HG03175 (cell line): ENCODE results near the gene SHROOM3.

ENCODE experiments used
- ATAC-seq: cut with Tn5 transposase; IDR thresholded peaks from one replicate; pipeline ENCODE4 v1.9.1; 2021; ENCODE audit warnings: mild to moderate bottlenecking, moderate library complexity; ENCODE audit not compliant: unreplicated experiment

SHROOM3 gene

GRCh38 chr4:76649086-76649485 lies 214.1 kb downstream of the SHROOM3 start:
- ATAC-seq = no peak

DNA sequence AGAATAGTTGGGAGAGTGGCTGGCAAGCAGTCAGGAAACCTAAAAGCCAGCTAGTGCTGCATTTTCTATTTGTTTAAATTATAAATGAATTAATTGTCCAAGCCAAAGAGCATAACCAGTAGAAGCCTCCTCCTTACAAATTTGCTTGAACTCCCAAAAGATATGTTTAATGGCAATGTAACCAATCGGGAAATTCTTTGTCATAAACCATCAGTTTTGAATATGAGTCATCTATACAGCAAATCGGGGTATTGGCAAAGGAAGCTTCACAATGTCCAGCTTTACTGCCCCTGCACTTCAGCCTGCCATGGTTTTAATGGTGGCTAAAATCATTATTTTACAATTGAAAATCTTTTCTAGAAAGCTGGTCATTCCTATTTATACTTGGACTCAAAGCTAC lies 216.6 kb downstream of the SHROOM3 start:
- no peak for ATAC-seq

GRCh38 chr4:76652389-76652788 lies 217.4 kb downstream of the SHROOM3 start:
- no peak for ATAC-seq

- ATAC-seq = no peak
Measured at GRCh38 chr4:76654084-76654483, 219.1 kb downstream of the SHROOM3 start.

GRCh38 chr4:76654791-76655190 lies 219.8 kb downstream of the SHROOM3 start:
- ATAC-seq = no peak

- ATAC-seq = no peak
Measured at GRCh38 chr4:76655566-76656479, 220.8 kb downstream of the SHROOM3 start.

GRCh38 chr4:76657443-76657842 lies 222.4 kb downstream of the SHROOM3 start:
- ATAC-seq = no peak

- ATAC-seq = peak; percentile 72
Measured at GRCh38 chr4:76658231-76659102, 223.4 kb downstream of the SHROOM3 start.

- ATAC-seq = no peak
Measured at GRCh38 chr4:76659103-76659490, 224.1 kb downstream of the SHROOM3 start.

DNA sequence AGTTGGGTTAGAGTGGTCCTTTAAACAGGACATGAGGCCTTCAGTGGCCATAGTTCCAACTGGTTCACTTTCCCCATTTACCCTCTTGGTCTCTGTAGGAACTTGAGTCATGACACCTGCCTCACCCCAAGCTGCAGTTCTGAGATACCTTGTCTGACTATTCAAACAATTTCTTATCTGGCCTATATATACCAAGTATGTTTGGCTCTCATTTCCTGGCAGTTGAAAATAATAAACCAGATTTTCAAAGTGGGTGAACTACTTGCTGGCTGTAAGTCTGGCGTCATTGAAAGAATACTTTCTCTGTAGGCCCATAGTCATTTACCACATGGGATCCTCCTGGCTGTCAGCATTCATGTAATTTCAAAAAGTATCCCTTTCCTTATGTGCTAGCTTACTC lies 228.8 kb downstream of the SHROOM3 start:
- no peak for ATAC-seq

DNA sequence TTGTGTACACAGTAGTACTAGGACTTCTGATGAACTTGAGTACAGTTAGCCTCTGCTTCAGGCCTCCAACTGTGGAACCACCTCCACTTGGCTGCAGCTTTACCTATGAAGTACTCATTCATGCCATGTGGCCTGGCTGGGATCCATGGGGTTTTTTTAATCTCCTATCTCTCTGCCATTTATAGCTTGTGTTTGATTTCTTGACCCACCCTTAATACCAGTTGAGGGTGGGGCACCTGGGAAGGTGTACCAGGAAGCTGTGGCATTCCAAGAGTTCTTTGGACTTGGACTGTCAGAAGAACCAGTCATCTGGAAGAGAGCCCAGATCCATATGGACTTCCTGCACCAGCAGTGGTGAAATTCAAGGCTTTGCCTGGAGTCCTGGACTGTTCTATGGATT lies 230.1 kb downstream of the SHROOM3 start:
- ATAC-seq = no peak

DNA sequence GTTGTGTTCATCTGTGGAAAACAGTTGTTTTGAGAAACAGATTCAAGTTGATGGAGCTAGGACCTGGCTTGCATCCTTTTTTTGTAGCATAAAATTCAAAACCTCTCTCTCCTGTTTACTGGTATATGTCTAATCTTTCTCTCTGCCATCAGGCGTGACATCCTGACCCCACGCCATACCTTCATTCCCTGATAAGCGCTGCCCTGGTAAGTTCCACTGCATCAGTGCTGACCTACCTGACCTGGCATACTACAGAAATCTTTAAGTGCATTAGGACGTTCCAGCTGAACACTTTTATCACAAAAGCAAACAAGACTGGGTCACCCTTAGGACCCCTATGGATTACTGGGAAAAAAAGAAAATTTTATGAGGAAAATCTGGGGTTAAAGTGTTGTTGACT lies 230.7 kb downstream of the SHROOM3 start:
- ATAC-seq = no peak

DNA sequence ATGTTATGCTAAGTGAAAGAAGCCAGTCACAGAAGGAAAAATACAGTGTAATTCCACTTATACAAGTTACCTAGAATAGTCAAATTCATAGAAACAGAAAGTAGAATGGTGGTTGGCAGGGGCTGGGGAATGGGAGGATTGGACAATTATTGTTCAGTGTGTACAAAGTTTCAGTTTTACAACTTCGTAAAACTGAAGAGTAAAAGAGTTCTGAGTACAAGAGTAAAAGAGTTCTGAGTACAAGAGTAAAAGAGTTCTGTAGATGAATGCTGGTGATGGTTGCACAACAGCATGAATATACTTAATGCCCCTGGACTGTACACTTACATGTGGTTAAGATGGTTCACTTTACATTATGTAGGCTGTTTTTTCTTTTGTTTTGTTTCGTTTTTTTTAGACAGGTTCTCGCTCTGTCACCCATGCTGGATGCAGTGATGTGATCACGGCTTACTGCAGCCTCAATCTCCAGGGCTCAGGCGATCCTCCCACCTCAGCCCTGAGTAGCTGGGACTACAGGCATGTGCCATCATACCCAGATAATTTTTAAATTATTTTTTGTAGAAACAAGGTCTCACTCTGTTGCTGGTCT lies 232.0 kb downstream of the SHROOM3 start:
- ATAC-seq = peak; percentile 79

- no peak for ATAC-seq
Measured at GRCh38 chr4:76670631-76671030, 235.6 kb downstream of the SHROOM3 start.

DNA sequence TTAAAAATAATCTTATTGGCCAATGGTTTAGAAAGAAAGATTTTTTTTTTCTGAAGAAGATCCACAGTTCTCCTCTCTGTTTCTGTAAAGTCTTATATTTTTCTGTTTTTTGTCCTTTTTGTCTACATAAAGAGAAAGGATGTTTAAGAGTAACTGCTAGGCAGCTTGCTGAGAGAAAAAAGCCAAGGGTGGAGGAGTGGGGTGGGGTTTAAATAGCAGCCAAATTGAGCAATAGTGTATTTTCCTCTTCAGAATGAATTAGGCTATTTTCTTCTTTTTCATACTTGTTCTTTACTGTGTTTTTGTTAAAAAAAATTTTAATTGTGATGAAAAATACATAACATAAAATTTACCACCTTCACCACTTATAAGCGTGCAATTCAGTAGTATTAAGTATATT lies 238.3 kb downstream of the SHROOM3 start:
- no peak for ATAC-seq

- ATAC-seq = no peak
Measured at GRCh38 chr4:76674983-76675382, 240.0 kb downstream of the SHROOM3 start.

GRCh38 chr4:76677571-76678326 lies 242.7 kb downstream of the SHROOM3 start:
- ATAC-seq = no peak

DNA sequence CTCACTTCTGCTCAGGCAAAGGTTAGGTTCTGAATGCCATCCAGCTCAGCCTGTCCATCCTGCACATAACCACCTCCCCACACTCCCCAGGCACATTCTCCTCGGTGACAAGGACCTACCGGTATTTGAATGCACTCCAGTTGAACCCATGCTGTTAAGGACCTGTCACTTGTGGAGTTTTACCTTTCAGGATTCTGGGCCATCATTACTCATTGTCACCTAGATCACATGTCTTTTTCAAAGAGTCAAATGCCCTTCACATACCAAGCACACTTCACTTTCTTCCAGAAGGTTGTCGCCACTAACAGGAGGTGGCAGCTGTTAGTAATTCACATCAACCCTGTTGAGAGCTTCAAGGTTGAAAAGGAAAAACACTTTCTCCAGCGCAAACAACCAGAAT lies 244.7 kb downstream of the SHROOM3 start:
- no peak for ATAC-seq

DNA sequence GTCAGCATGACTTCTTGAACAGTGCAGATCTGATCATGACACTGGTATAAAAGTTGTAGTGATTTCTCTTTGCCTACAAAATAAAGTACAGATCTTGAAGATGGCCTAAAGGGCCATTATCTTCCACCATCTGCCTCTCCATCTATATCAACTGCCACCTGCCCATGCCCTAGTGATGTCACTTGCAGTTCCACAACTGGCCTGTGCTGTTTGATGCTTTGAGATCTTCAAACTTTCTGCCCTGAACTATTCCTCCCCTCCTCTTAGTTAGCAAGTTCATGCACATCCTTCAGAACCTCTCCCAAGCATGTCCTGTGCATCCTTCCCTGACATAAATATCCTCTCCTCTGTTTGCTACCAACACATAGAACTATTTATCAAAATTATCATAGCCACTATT lies 245.9 kb downstream of the SHROOM3 start:
- ATAC-seq = no peak

DNA sequence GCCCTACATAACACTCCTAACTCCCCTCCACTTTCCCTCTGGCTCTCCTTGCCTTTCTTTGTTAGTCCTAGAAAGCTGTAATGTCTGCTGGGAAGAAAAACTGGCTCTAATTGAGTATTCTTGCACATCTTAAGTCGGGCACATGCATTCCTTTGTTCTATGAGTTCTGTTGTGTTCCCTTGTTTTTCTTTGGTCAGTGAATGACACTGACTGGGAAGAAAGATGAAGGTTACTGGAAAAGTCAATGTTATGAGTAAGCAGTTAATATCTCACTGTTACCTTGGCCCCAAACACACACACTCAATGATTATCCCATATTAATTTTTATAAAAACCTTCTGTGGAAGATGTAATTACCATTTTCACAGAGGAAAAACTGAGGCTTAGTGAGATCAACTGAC lies 247.0 kb downstream of the SHROOM3 start:
- no peak for ATAC-seq

- ATAC-seq = no peak
Measured at GRCh38 chr4:76683144-76683543, 248.1 kb downstream of the SHROOM3 start.
